Brain pericyte (primary cell): ENCODE data around the gene MGMT.

ENCODE experiments used
- DNase-seq: peaks from one replicate; pipeline ENCODE4 v3.0.0-alpha.2; 2012; ENCODE audit warnings: low read depth, low spot score

The MGMT gene

DNA sequence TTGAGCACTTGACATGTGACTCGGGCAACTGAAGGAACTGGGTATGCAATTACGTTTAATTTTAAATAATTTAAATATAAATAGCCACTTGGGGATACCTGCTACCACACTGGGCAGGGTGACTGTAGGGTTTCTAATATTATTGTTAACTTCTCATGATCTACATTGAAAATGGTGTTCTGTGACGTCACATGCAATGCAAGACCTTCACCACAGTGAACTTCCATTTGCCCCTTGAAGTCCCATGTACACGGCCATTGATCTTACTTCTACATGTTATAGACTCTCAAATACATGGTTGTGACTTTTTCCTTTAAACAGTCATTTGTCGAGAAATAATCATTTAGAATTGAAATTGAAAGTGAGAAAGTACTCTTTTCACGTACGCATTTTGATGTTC is 154.0 kb downstream of the MGMT start:
- DNase-seq: no peak

GRCh38 chr10:129621693-129622092 is 154.7 kb downstream of the MGMT start:
- no peak for DNase-seq

- no peak for DNase-seq
Measured at GRCh38 chr10:129622291-129622690, 155.2 kb downstream of the MGMT start.

DNA sequence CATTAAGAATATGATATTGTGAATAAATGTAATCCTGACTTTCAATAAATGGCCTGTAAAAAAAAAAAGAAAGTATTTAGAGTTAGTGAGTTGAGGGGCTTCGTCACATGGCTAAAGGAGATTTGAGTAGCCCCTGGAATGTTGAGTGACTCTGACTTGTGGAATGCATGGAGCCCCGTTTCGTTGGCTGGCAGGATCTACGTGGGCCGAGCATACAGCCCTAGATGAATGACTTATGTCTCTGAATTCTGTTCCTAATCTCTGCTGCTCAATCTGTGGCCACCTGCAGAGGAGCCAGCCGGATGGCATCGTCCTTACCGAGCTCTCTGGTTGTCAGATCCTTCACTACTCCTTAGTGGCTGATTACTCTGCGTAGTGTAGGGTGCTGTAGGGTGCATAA is 155.7 kb downstream of the MGMT start:
- DNase-seq: no peak

DNA sequence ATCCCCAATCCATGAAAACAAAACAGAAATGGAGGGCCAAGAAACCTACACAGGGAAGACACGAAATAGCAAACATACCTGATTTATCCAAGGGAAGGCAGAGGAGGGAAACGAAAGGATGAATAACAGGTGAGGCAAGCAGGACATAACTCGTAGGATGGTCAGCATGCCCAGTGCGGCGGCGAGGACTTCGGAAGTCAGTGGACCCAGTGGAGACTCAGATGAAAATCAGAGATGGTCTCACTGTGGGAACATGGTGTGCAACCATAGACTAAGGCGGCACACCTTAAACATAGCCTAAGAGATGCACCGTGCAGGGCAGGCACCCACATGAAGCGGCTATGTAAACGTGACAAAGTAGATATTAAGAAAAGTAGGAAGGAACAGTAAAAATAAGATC is 157.5 kb downstream of the MGMT start:
- no peak for DNase-seq

- DNase-seq: no peak
Measured at GRCh38 chr10:129626309-129626708, 159.3 kb downstream of the MGMT start.

GRCh38 chr10:129626796-129627435 is 159.9 kb downstream of the MGMT start:
- no peak for DNase-seq

DNA sequence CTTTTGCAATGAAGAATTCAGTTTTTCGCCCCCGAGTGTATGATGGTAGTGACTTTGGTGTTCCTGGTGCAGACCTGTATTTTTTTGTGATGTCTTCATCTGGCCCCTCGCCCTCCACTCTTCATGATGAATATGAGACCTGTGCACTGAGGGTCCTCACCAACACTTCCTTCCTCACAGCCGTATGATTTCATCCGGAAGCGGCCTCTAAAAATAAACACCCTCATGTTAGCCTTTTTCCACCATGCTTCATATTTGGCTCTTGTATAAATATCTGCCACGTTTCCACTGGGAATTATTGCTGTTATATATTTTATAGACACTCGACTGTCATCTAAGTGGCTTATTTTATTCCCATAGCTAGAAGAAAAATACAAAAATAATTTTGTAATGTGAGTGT is 160.4 kb downstream of the MGMT start:
- DNase-seq: no peak

- DNase-seq: no peak
Measured at GRCh38 chr10:129628823-129629222, 161.8 kb downstream of the MGMT start.

DNA sequence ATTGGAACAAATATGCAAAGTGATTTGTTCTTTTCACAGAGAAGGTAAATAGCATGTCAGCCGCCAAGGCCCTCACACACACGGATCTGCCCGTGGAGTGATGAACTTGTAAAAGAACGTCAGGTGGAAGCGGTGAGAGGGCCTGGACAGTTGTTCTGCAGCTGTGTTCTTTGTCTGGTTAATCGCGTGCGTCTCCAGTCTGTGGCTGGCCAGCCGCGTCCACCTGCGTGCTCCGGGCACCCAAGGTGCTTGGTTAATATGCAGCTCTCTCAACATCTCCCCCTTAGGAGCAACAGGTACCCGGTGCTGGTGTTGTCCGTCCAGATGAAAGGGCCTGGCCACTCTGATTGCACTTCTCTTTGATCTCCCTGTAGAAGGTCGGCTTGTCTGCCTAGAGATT is 162.9 kb downstream of the MGMT start:
- DNase-seq: no peak

DNA sequence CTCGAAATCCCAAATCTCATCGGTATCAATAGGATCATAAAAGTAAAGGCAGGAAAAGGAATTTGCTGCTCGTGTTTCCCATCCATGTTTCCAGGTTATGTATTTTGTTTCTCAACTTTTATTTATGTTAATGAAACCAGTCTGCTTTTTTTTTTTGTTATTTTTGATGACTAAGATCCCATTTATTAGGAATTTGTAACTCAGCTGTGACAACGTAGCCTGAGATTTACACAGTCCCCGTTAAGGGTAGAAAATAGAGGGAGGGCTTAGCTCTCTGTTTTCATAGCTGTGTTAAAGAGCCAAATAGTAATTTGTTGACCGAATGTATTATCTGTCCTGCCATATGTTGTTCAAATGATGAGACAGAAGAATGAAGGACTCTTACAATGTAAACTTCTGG is 164.0 kb downstream of the MGMT start:
- no peak for DNase-seq

GRCh38 chr10:129631870-129632623 is 165.0 kb downstream of the MGMT start:
- DNase-seq: no peak

- DNase-seq: no peak
Measured at GRCh38 chr10:129637010-129637409, 170.0 kb downstream of the MGMT start.

GRCh38 chr10:129637846-129638245 is 170.8 kb downstream of the MGMT start:
- no peak for DNase-seq

GRCh38 chr10:129641351-129641750 is 174.3 kb downstream of the MGMT start:
- no peak for DNase-seq

DNA sequence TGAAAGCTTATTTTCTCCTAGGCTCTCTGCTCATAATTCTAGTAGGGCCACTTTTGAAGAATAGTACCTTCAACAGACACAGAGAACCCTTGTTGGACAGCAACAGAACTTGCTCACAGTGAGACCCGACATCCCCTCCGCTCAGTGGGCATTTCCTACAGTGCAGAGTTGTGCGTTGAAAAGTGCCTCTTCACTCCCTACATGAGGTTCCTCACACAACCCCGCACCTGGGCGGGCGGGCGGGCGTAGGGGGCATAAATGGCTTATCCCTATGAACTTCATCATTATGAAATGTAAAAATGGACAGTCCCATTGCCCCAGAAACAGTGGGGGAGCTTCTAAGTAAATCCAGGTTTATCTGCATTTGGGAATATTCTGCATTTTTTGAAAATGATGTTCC is 174.9 kb downstream of the MGMT start:
- no peak for DNase-seq

GRCh38 chr10:129642427-129642826 is 175.4 kb downstream of the MGMT start:
- DNase-seq: no peak

GRCh38 chr10:129643266-129643665 is 176.2 kb downstream of the MGMT start:
- no peak for DNase-seq

DNA sequence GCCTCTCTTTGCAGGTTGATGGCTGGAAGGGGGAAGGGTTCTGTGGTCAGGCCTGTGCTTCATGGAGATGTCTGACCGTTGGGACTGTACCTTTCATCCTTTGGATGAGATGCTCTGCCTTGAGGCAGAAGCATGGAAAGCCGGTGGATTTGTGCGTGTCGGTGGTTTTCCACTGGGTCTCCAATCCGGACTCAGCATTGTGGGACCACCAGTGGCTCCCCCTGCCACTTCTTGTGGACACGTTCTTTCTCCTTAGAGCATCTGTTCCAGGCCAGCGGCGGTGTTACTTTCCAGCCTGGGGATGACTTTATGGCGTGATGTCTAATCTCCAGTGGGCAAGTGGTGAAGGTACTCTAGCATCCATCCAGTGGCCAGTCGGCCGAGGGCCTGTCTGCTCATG is 178.4 kb downstream of the MGMT start:
- no peak for DNase-seq

DNA sequence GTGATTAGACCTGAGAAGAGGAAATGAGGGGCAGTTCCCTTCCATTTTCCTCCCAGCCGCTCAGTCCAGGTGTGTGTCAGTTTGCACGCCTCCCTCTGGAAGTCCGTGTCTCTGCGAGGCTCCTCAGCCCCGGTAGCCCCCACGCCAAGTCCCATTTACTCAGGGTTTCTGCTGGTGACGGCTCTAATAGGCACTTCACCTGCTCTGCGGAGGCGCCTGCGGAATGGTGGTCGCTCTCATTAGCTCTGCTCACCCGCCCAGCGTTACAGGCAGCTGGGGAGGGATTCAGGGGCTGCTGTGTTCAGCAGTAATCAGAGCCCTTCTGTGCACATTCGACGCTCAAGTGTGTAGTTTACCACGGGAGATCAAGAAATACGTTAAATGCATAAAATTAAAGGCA is 179.9 kb downstream of the MGMT start:
- no peak for DNase-seq

DNA sequence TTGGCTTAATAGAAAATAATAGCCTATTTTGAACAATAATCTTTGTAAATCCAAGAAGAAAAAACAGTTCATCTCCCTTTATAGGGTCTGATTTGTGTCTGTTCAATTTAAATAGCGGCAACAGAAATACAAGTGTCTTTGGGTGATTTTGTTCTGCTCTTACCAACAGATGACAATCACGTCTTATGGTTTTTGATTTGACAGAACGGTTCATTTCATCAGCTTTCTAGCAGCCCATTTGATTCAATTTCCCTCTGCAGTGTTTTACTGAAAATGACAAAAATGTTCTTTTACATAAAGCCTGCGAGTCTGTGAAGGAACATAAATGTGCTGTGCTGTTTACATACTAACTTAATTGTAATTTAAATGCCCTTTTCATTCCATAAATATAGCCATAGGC is 180.5 kb downstream of the MGMT start:
- DNase-seq: no peak

DNA sequence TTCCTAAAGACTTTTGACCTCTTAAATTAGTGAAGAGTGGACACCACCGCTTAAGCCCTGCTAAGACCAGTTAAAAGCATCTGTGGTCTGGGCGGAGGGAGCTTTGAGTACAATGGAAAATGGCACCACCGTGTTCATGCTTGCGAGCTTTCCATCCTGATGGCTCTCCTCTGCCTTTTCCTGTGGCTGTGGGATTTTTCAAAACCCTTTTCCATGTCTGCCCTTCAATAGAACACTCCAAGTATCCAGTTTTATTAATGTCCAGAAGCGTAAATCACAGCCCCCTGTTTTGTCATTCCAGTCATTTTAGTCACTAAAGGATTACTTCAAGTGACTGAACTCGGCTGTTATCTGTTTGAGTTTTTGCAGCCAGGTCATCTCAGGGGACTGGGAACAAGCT is 181.8 kb downstream of the MGMT start:
- DNase-seq: no peak

DNA sequence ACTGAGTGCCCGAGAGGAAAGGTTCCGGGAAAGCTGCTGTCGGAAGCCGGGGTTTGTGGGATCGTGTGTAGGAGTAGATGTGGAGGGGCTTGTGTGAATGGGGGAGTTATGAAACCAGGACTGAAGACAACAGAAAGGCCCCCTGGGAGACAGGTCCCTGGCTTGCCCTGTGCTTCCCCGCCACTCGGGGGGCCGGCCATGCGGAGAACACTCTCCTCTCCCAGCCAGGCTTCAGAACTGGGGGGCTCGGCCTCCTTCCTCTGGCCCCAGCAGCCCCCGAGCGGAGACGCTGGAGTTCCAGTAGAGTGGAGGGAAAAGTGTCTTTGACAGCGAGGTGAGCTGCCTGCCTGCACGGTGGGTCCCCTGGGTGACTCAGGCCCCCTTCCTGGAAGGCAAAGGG is 185.0 kb downstream of the MGMT start:
- no peak for DNase-seq
